ENCODE data around the gene ACBD6. TPM values are rescaled to one million over a fixed set of nuclear protein-coding genes. Genes with fewer than 3 reads are reported as not detected.

Gene ACBD6
- total and polyA plus RNA-seq, 2 experiments from 2014 or later = 75.7 to 88.8 TPM

- Histone ChIP-seq H3K79me2 (replicated peaks; ENCODE audit: insufficient read depth) (no peaks in the 10 kb centered on the region), H3K36me3 (ENCODE audit: insufficient read depth) (no peaks in the 10 kb centered on the region), H3K4me3 (no peak overlapping the region), H3K27me3 (ENCODE audit: insufficient read depth) (no peaks in the 10 kb centered on the region), H3K4me2 (0 out of 2 replicates have a peak overlapping the region, but pooled peaks have one; percentile 45), H3K4me1 (ENCODE audit: insufficient read depth) (peaks cover 27% of the 10 kb centered on the region), H3K9me2 (ENCODE audit: insufficient read depth) (no peaks in the 10 kb centered on the region), H2AFZ (no peak overlapping the region), H4K20me1 (replicated peaks; ENCODE audit: insufficient read depth) (no peaks in the 10 kb centered on the region), H3F3A (replicated peaks; ENCODE audit: low read depth) (0 out of 2 replicates have a peak, but pooled peaks cover 6% of the 10 kb centered on the region), H3K27ac (ENCODE audit: low read depth) (no peak overlapping the region)
- Mint-ChIP-seq H3K4me3 (no peak overlapping the region), H3K36me3 (ENCODE audit: low read depth) (no peaks in the 10 kb centered on the region), H3K9me3 (no peaks in the 10 kb centered on the region; the same call in 2 of the 3 replicates), H3K27me3 (ENCODE audit: insufficient read depth, low read depth, poor library complexity) (peaks cover 23% of the 10 kb centered on the region), H3K27ac (no peak overlapping the region), H3K4me1 (peaks cover 48% of the 10 kb centered on the region)
- TF ChIP-seq EZH2 (IDR thresholded peaks at IDR 0.05; ENCODE audit: low read depth, unreplicated experiment) (no peak), POLR2AphosphoS5 (IDR thresholded peaks at IDR 0.05; ENCODE audit: low read depth) (no peak)
- DNase-seq (ENCODE audit: low spot score) (no peak), ATAC-seq (no peak)
Observed at GRCh38 chr1:180265201-180265600, 237.2 kb downstream of the ACBD6 start.

- H3K36me3 Mint-ChIP-seq (ENCODE audit: low read depth) = no peaks in the 10 kb centered on the region
- Histone ChIP-seq H3F3A (replicated peaks; ENCODE audit: low read depth) (0 out of 2 replicates have a peak, but pooled peaks cover 6% of the 10 kb centered on the region), H3K79me2 (replicated peaks; ENCODE audit: insufficient read depth) (no peaks in the 10 kb centered on the region), H3K27ac (ENCODE audit: low read depth) (no peak overlapping the region), H3K27me3 (ENCODE audit: insufficient read depth) (no peaks in the 10 kb centered on the region), H4K20me1 (replicated peaks; ENCODE audit: insufficient read depth) (no peaks in the 10 kb centered on the region), H3K4me3 (no peak overlapping the region), H3K4me1 (ENCODE audit: insufficient read depth) (peaks cover 26% of the 10 kb centered on the region), H3K4me2 (0 out of 2 replicates have a peak overlapping the region, but pooled peaks have one; percentile 45), H2AFZ (no peak overlapping the region), H3K36me3 (ENCODE audit: insufficient read depth) (no peaks in the 10 kb centered on the region), H3K9me2 (ENCODE audit: insufficient read depth) (no peaks in the 10 kb centered on the region)
- H3K9me3 Mint-ChIP-seq = no peaks in the 10 kb centered on the region; the same call in 1 of the 3 replicates
- no peak for TF ChIP-seq NANOG (IDR thresholded peaks at IDR 0.05; ENCODE audit: borderline replicate concordance)
- no peak overlapping the region for H3K4me3 Mint-ChIP-seq
- DNase-seq (ENCODE audit: low spot score) (no peak), ATAC-seq (peak; percentile 16)
- H3K4me1 Mint-ChIP-seq = peaks cover 42% of the 10 kb centered on the region
- H3K27ac Mint-ChIP-seq = no peak overlapping the region
- peaks cover 25% of the 10 kb centered on the region for H3K27me3 Mint-ChIP-seq (ENCODE audit: insufficient read depth, low read depth, poor library complexity)
Observed at GRCh38 chr1:180264595-180264994, 237.8 kb downstream of the ACBD6 start.

- H3K27me3 Mint-ChIP-seq (ENCODE audit: insufficient read depth, low read depth, poor library complexity) = peaks cover 20% of the 10 kb centered on the region
- Histone ChIP-seq H3K36me3 (ENCODE audit: insufficient read depth) (no peaks in the 10 kb centered on the region), H3K27me3 (ENCODE audit: insufficient read depth) (no peaks in the 10 kb centered on the region), H3K79me2 (replicated peaks; ENCODE audit: insufficient read depth) (no peaks in the 10 kb centered on the region), H3F3A (replicated peaks; ENCODE audit: low read depth) (no peaks in the 10 kb centered on the region), H4K20me1 (replicated peaks; ENCODE audit: insufficient read depth) (no peaks in the 10 kb centered on the region), H3K4me1 (ENCODE audit: insufficient read depth) (peaks cover 11% of the 10 kb centered on the region), H2AFZ (no peak overlapping the region), H3K27ac (ENCODE audit: low read depth) (no peak overlapping the region), H3K4me2 (no peak overlapping the region), H3K9me2 (ENCODE audit: insufficient read depth) (no peaks in the 10 kb centered on the region), H3K4me3 (no peak overlapping the region)
- H3K4me3 Mint-ChIP-seq = no peak overlapping the region
- H3K4me1 Mint-ChIP-seq = peaks cover 27% of the 10 kb centered on the region
- peak overlapping the region; percentile 56; the same call in 1 of the 2 replicates for H3K27ac Mint-ChIP-seq
- DNase-seq (ENCODE audit: low spot score) (no peak), ATAC-seq (peak; percentile 12; the same call in 2 of the 3 replicates)
- H3K9me3 Mint-ChIP-seq = no peaks in the 10 kb centered on the region; the same call in 2 of the 3 replicates
- H3K36me3 Mint-ChIP-seq (ENCODE audit: low read depth) = no peaks in the 10 kb centered on the region; the same call in 2 of the 3 replicates
- TF ChIP-seq EZH2 (IDR thresholded peaks at IDR 0.05; ENCODE audit: low read depth, unreplicated experiment) (no peak), ETS1 (IDR thresholded peaks at IDR 0.05) (no peak), CREB1 (CRISPR knock-in tag; IDR thresholded peaks at IDR 0.05; ENCODE audit: low read depth) (no peak), ZNF114 (CRISPR knock-in tag; IDR thresholded peaks at IDR 0.05) (no peak), STAT1 (IDR thresholded peaks at IDR 0.05; ENCODE audit: unreplicated experiment) (no peak), ZNF462 (CRISPR knock-in tag; IDR thresholded peaks at IDR 0.05) (no peak)
Observed at GRCh38 chr1:180262628-180263488, 239.5 kb downstream of the ACBD6 start.
